Lower leg skin (tissue), 3 donors: ENCODE data around the gene VPS54.

ENCODE experiments used
- CTCF ChIP-seq, 3 donors: fragments of 450-650 bp; IDR thresholded peaks; one replicate each; pipeline ENCODE4 v1.5.1; 2016; ENCODE audit warnings: antibody characterized with exemption in 3 of 3, mild to moderate bottlenecking in 3 of 3, moderate library complexity in 2 of 3
- POLR2A ChIP-seq, 2 donors: fragments of 450-650 bp; IDR thresholded peaks; one replicate each; pipeline ENCODE4 v1.6.1; 2016 to 2017; ENCODE audit warnings: antibody characterized with exemption in 2 of 2, mild to moderate bottlenecking in 1 of 2, moderate library complexity in 1 of 2

GRCh38 chr2:64054161-64054915 lies 35.1 kb upstream of the VPS54 start:
- TF ChIP-seq CTCF (IDR thresholded peaks at IDR 0.05) (no peak), POLR2A (IDR thresholded peaks at IDR 0.05) (no peak)
